PFSK-1 (cell line): ENCODE data around the gene HOXB2.

Source experiments
- FOXP2 ChIP-seq: optimal IDR thresholded peaks from 2 replicates; pipeline ENCODE3; 2011; ENCODE audit warnings: borderline replicate concordance, control low read depth, inconsistent platforms; ENCODE audit not compliant: insufficient read depth; ENCODE audit errors: extremely low read length, extremely low read depth
- POLR2AphosphoS5 ChIP-seq: IDR thresholded peaks from 2 replicates; pipeline ENCODE4 v1.6.1; 2012; ENCODE audit warnings: low read depth, mild to moderate bottlenecking, control low read depth, low read length, moderate library complexity
- SIN3A ChIP-seq: IDR thresholded peaks from 2 replicates; pipeline ENCODE4 v1.6.1; 2012; ENCODE audit warnings: mild to moderate bottlenecking, low read length, moderate library complexity, borderline replicate concordance; ENCODE audit not compliant: insufficient read depth
- TAF1 ChIP-seq: IDR thresholded peaks from 2 replicates; pipeline ENCODE4 v1.6.1; 2012; ENCODE audit warnings: low read length, control low read depth, borderline replicate concordance; ENCODE audit not compliant: insufficient read depth
- TF ChIP-seq, protein P1 (sequence below), 2 experiments: IDR thresholded peaks; 2 replicates each; pipeline versions ENCODE4 v1.6.1 to v1.8.0; 2011 to 2012; ENCODE audit warnings: low read depth in 2 of 2, low read length in 2 of 2, control low read depth in 1 of 2, inconsistent platforms in 1 of 2, mild to moderate bottlenecking in 1 of 2, moderate library complexity in 1 of 2; ENCODE audit not compliant: insufficient read depth in 1 of 2

HOXB2 gene

DNA sequence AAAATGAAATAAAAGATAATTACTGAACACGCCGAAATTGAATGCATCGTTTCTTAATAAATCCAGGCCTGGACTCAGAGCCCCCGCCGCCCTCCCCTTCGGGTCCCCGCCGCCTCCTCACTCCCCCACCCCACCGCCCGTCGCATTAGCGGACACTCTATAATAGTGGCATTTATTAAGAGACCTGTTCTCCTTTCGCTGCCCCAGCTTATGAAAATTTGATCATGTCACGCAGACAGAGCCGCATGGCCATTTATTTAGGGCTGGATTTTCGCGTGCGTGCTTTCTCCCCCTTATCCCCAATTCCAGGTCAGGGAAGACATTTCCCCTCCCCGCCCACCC is 6.3 kb upstream of the HOXB2 start:
- TF ChIP-seq SIN3A, result no peak
- TF ChIP-seq, protein P1, sequence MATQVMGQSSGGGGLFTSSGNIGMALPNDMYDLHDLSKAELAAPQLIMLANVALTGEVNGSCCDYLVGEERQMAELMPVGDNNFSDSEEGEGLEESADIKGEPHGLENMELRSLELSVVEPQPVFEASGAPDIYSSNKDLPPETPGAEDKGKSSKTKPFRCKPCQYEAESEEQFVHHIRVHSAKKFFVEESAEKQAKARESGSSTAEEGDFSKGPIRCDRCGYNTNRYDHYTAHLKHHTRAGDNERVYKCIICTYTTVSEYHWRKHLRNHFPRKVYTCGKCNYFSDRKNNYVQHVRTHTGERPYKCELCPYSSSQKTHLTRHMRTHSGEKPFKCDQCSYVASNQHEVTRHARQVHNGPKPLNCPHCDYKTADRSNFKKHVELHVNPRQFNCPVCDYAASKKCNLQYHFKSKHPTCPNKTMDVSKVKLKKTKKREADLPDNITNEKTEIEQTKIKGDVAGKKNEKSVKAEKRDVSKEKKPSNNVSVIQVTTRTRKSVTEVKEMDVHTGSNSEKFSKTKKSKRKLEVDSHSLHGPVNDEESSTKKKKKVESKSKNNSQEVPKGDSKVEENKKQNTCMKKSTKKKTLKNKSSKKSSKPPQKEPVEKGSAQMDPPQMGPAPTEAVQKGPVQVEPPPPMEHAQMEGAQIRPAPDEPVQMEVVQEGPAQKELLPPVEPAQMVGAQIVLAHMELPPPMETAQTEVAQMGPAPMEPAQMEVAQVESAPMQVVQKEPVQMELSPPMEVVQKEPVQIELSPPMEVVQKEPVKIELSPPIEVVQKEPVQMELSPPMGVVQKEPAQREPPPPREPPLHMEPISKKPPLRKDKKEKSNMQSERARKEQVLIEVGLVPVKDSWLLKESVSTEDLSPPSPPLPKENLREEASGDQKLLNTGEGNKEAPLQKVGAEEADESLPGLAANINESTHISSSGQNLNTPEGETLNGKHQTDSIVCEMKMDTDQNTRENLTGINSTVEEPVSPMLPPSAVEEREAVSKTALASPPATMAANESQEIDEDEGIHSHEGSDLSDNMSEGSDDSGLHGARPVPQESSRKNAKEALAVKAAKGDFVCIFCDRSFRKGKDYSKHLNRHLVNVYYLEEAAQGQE (IDR thresholded peaks at IDR 0.05; ENCODE audit: insufficient read depth in 1 of 2, low read depth in 2 of 2, low read length in 2 of 2), result no peak
- no peak for TF ChIP-seq POLR2AphosphoS5
- TF ChIP-seq FOXP2, result no peak
- TF ChIP-seq TAF1, result no peak

DNA sequence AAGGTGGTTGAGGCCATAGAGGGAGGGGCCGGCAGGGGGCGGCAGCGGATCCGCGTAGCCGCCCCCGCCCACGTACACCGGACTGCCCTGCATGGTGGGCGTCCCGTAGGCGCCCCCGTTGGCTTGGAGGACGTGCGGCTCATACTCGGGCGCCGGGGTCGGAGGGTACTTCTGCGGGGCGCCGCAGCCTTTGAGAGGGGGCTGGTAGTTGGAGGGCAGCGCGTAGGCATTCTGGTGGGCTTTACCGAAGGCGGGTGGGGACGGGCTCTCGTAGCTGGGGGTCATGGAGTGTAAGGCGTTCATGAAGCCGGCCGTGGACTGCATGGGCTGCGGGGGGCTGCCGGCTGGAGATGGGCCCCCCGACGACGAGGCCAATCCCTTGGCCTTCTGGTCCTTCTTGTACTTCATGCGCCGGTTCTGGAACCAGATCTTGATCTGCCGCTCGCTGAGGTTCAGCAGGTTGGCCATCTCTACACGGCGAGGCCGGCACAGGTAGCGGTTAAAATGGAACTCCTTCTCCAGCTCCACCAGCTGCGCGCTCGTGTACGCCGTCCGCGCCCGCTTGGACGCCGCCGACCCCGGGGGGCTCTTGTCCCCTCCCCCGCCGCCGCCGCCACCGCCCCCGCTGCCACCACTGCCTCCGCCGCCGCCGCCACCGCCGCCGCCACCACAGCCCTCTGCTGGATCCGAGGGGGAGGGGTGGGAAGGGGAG is 5.7 kb upstream of the HOXB2 start:
- no peak for TF ChIP-seq FOXP2
- no peak for TF ChIP-seq SIN3A
- TF ChIP-seq, protein P1 (IDR thresholded peaks at IDR 0.05; ENCODE audit: insufficient read depth in 1 of 2, low read depth in 2 of 2, low read length in 2 of 2), result no peak
- TF ChIP-seq POLR2AphosphoS5, result no peak
- no peak for TF ChIP-seq TAF1

- no peak for TF ChIP-seq POLR2AphosphoS5
Observed at GRCh38 chr17:48549914-48550501, 5.1 kb upstream of the HOXB2 start.

DNA sequence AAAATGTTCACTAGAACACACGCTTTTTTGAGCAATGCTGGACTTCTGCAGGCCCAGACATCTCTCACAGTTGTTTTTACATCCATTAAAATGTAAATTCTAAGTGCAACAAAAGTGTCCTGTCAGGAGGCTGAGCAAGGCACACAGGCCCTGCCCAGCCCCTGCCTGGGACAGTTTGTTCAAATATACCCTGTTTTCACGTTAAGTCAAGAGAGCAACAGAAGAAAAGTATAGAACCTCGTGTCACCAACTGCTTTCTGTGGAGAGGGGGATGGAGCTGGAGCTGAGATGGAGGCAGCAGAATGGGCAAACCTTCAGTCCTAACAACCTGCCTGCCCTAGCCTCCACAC is 4.3 kb upstream of the HOXB2 start:
- TF ChIP-seq, protein P1 (IDR thresholded peaks at IDR 0.05; ENCODE audit: insufficient read depth in 1 of 2, low read depth in 2 of 2, low read length in 2 of 2), result no peak
- TF ChIP-seq SIN3A (no peak), POLR2AphosphoS5 (no peak), TAF1 (no peak), FOXP2 (no peak)

- TF ChIP-seq FOXP2 (no peak), POLR2AphosphoS5 (no peak), SIN3A (no peak), TAF1 (no peak)
- TF ChIP-seq, protein P1 (IDR thresholded peaks at IDR 0.05; ENCODE audit: insufficient read depth in 1 of 2, low read depth in 2 of 2, low read length in 2 of 2), result no peak
Observed at GRCh38 chr17:48548523-48549280, 3.8 kb upstream of the HOXB2 start.
